ENCODE data around the gene ZNF444.

The ZNF444 gene

GRCh38 chr19:56167064-56167578 is 26.0 kb downstream of the ZNF444 start:
- TF ChIP-seq FOXP2 (optimal IDR thresholded peaks at IDR 0.05; ENCODE audit: borderline replicate concordance, extremely low read depth, extremely low read length, insufficient read depth), result no peak
- TF ChIP-seq SIN3A (IDR thresholded peaks at IDR 0.05; ENCODE audit: borderline replicate concordance, insufficient read depth, low read length), result no peak
- TF ChIP-seq POLR2AphosphoS5 (IDR thresholded peaks at IDR 0.05; ENCODE audit: low read depth, low read length), result no peak
- TF ChIP-seq, protein P1, sequence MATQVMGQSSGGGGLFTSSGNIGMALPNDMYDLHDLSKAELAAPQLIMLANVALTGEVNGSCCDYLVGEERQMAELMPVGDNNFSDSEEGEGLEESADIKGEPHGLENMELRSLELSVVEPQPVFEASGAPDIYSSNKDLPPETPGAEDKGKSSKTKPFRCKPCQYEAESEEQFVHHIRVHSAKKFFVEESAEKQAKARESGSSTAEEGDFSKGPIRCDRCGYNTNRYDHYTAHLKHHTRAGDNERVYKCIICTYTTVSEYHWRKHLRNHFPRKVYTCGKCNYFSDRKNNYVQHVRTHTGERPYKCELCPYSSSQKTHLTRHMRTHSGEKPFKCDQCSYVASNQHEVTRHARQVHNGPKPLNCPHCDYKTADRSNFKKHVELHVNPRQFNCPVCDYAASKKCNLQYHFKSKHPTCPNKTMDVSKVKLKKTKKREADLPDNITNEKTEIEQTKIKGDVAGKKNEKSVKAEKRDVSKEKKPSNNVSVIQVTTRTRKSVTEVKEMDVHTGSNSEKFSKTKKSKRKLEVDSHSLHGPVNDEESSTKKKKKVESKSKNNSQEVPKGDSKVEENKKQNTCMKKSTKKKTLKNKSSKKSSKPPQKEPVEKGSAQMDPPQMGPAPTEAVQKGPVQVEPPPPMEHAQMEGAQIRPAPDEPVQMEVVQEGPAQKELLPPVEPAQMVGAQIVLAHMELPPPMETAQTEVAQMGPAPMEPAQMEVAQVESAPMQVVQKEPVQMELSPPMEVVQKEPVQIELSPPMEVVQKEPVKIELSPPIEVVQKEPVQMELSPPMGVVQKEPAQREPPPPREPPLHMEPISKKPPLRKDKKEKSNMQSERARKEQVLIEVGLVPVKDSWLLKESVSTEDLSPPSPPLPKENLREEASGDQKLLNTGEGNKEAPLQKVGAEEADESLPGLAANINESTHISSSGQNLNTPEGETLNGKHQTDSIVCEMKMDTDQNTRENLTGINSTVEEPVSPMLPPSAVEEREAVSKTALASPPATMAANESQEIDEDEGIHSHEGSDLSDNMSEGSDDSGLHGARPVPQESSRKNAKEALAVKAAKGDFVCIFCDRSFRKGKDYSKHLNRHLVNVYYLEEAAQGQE (IDR thresholded peaks at IDR 0.05; ENCODE audit: insufficient read depth in 1 of 2, low read depth in 2 of 2, low read length in 2 of 2), result peak; percentile 84 to 94
- TF ChIP-seq TAF1 (IDR thresholded peaks at IDR 0.05; ENCODE audit: borderline replicate concordance, insufficient read depth, low read length), result no peak

GRCh38 chr19:56170261-56170660 is 29.2 kb downstream of the ZNF444 start:
- TF ChIP-seq TAF1 (IDR thresholded peaks at IDR 0.05; ENCODE audit: borderline replicate concordance, insufficient read depth, low read length) (no peak), POLR2AphosphoS5 (IDR thresholded peaks at IDR 0.05; ENCODE audit: low read depth, low read length) (no peak), FOXP2 (optimal IDR thresholded peaks at IDR 0.05; ENCODE audit: borderline replicate concordance, extremely low read depth, extremely low read length, insufficient read depth) (no peak), SIN3A (IDR thresholded peaks at IDR 0.05; ENCODE audit: borderline replicate concordance, insufficient read depth, low read length) (peak; percentile 10; the same call in 1 of the 2 replicates)
- TF ChIP-seq, protein P1 (IDR thresholded peaks at IDR 0.05; ENCODE audit: insufficient read depth in 1 of 2, low read depth in 2 of 2, low read length in 2 of 2), result 0 out of 4 replicates have a peak, but pooled peaks of 1 of the 2 experiments have one; percentile 29

GRCh38 chr19:56174086-56174485 is 33.0 kb downstream of the ZNF444 start:
- TF ChIP-seq, protein P1 (IDR thresholded peaks at IDR 0.05; ENCODE audit: insufficient read depth in 1 of 2, low read depth in 2 of 2, low read length in 2 of 2), result no peak
- TF ChIP-seq POLR2AphosphoS5 (IDR thresholded peaks at IDR 0.05; ENCODE audit: low read depth, low read length) (no peak), FOXP2 (optimal IDR thresholded peaks at IDR 0.05; ENCODE audit: borderline replicate concordance, extremely low read depth, extremely low read length, insufficient read depth) (no peak), SIN3A (IDR thresholded peaks at IDR 0.05; ENCODE audit: borderline replicate concordance, insufficient read depth, low read length) (no peak), TAF1 (IDR thresholded peaks at IDR 0.05; ENCODE audit: borderline replicate concordance, insufficient read depth, low read length) (no peak)

GRCh38 chr19:56174550-56174949 is 33.5 kb downstream of the ZNF444 start:
- TF ChIP-seq SIN3A (IDR thresholded peaks at IDR 0.05; ENCODE audit: borderline replicate concordance, insufficient read depth, low read length) (no peak), FOXP2 (optimal IDR thresholded peaks at IDR 0.05; ENCODE audit: borderline replicate concordance, extremely low read depth, extremely low read length, insufficient read depth) (no peak), POLR2AphosphoS5 (IDR thresholded peaks at IDR 0.05; ENCODE audit: low read depth, low read length) (no peak), TAF1 (IDR thresholded peaks at IDR 0.05; ENCODE audit: borderline replicate concordance, insufficient read depth, low read length) (no peak)
- TF ChIP-seq, protein P1 (IDR thresholded peaks at IDR 0.05; ENCODE audit: insufficient read depth in 1 of 2, low read depth in 2 of 2, low read length in 2 of 2), result no peak

Measured in PFSK-1 (cell line).